GM21390 (cell line): ENCODE measurements around the gene GSC2.
"Not testable (repeated sequence)": the region's sequence is repeated elsewhere in the genome, so short reads cannot be mapped to it uniquely, and the experiment has no call there.

Experiments
- ATAC-seq: cut with Tn5 transposase; IDR thresholded peaks from one replicate; pipeline ENCODE4 v1.9.1; 2021; ENCODE audit not compliant: unreplicated experiment

Gene GSC2

GRCh38 chr22:19156109-19156508 lies 6.0 kb upstream of the GSC2 start:
- ATAC-seq = not testable (repeated sequence)

- ATAC-seq = no peak
Observed at GRCh38 chr22:19152942-19153883, 3.1 kb upstream of the GSC2 start.

GRCh38 chr22:19151329-19152191 lies 1.5 kb upstream of the GSC2 start:
- ATAC-seq = no peak

- ATAC-seq = no peak
Observed at GRCh38 chr22:19150482-19151328, 613 bp upstream of the GSC2 start.

- ATAC-seq = no peak
Observed at GRCh38 chr22:19149047-19149883, 827 bp downstream of the GSC2 start.

- no peak for ATAC-seq
Observed at GRCh38 chr22:19148417-19149046, 1.6 kb downstream of the GSC2 start.

- no peak for ATAC-seq
Observed at GRCh38 chr22:19147195-19147780, 2.8 kb downstream of the GSC2 start.

GRCh38 chr22:19146215-19146968 lies 3.7 kb downstream of the GSC2 start:
- no peak for ATAC-seq

- ATAC-seq = no peak
Observed at GRCh38 chr22:19143967-19144400, 6.1 kb downstream of the GSC2 start.

- no peak for ATAC-seq
Observed at GRCh38 chr22:19143212-19143611, 6.9 kb downstream of the GSC2 start.

- ATAC-seq = no peak
Observed at GRCh38 chr22:19142394-19142793, 7.7 kb downstream of the GSC2 start.

- no peak for ATAC-seq
Observed at GRCh38 chr22:19139974-19140373, 10.1 kb downstream of the GSC2 start.

GRCh38 chr22:19139001-19139356 lies 11.1 kb downstream of the GSC2 start:
- ATAC-seq = no peak

- no peak for ATAC-seq
Observed at GRCh38 chr22:19138217-19139000, 11.7 kb downstream of the GSC2 start.

GRCh38 chr22:19137384-19138216 lies 12.5 kb downstream of the GSC2 start:
- ATAC-seq = no peak

GRCh38 chr22:19136915-19137314 lies 13.2 kb downstream of the GSC2 start:
- no peak for ATAC-seq

GRCh38 chr22:19134874-19135273 lies 15.2 kb downstream of the GSC2 start:
- no peak for ATAC-seq
